NCI-H2081 (cell line): Measurements from ENCODE around the gene CEP192.

ENCODE experiments used
- DNase-seq, 2 experiments: peaks; one replicate each; lab custom pipeline; 2025; lab: John Stamatoyannopoulos, UW

Gene CEP192

GRCh38 chr18:13147130-13147529 is 156.0 kb downstream of the CEP192 start:
- peak; percentile 78 to 92 for DNase-seq

GRCh38 chr18:13151656-13152055 is 160.5 kb downstream of the CEP192 start:
- DNase-seq = no peak

DNA sequence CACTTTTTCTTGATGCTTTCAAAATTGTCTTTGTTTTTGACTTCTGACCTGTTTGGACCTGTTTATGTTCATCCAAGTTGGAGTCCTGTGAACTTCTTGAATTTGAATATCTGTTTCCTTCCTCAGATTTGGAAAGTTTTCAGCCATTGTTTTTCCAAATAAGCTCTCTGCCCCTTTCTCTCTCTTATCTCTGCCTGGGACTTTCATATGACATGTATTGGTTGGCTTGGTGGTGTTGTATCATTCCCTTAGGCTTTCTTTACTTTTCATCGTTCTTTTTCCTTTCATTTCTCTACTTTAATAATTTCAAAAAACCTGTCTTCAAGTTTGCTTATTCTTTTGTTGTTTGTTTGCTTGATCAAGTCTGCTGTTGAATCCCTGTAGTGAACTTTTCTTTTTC is 167.3 kb downstream of the CEP192 start:
- no peak for DNase-seq

- DNase-seq = peak; percentile 62 to 73
These were observed 168.4 kb downstream of the CEP192 start for GRCh38 chr18:13159579-13159978.

GRCh38 chr18:13161276-13161899 is 170.2 kb downstream of the CEP192 start:
- no peak for DNase-seq

DNA sequence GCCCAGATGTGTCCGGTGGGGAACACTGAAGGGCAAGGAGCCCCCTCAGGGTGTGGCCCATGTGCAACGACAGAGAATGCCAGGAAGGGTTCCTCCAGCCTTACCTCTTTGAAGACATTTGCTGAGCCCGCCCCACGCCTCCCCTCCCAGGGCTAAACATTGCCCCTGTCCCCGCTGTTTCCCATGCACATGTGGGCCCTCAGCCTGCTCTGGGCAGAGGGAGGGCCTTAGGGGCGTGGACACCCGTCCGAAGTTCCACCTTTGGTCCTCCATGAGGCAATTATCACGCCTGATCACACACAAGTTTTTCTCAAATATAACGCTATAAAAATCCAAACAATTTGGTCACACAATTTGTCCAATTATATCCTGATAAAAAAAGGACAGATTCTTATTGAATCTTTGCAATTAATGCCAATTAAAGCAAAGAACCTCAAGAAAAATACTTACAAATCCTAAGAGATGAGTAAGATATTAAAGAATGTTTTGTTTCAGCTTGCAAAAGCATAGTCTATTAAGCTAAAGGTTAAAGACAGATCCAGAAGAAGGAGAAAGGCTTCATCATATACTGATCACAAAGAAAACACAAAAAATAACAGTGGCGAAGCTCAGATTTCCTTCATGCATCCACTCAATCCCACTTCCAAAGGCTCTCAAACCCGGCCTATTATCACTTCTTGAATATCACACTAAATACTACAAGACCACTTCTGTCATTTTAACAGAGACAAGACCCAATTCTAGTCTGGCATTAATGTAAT is 172.2 kb downstream of the CEP192 start:
- no peak for DNase-seq

DNA sequence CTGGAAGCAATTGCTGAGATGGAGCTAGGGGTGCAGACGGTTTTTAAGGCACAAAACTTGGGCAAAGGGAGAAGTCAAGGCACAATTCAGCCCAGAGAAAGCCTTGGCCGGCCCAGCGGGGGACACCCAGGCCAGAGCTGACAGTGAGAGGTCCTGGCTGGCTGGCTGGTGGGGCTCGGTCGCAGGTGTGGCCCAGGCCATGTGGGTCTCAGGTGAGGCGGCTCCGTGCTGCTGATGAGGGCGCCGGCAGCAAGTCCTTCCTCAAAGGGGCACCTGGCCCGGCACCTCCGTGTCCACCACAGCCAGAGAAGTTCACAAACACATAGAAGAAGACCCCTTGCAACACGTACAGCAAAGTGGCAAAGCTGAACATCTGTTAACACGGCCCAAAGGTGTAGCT is 173.2 kb downstream of the CEP192 start:
- no peak for DNase-seq

DNA sequence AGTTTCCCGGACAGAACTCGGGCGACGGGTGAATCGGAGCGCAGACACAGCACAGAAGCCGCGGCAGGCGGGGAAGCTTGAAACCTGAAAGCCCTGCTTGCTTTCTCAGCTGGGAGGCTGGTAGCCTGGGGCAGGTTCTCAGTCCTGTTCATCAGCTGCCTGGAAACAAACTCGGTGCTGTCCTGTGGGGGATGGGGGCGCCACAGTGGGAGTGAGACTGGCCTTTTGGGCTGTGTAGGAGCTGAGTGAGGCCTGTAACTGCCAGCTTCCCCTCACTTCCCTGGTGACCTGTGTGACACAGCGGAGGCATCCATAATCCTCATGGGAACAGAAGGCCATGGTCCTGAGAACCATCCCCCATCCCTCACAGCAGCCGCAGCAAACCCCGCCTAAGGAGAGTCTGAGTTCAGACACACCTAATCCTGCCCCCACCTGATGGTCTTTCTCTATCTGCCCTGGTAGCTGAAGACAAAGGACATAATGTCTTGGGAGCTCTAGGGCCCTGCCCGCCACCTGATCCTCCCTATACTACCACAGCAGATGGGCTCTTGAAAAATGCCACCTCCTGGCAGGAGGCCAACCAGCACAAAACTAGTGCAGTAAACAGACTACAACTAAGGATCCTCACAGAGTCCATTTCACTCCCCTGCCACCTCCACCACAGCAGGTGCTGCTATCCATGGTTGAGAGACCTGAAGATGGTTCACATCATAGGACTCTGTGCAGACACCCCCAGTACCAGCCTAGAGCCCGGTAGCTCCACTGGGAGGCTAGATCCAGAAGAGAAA is 174.7 kb downstream of the CEP192 start:
- DNase-seq = no peak

DNA sequence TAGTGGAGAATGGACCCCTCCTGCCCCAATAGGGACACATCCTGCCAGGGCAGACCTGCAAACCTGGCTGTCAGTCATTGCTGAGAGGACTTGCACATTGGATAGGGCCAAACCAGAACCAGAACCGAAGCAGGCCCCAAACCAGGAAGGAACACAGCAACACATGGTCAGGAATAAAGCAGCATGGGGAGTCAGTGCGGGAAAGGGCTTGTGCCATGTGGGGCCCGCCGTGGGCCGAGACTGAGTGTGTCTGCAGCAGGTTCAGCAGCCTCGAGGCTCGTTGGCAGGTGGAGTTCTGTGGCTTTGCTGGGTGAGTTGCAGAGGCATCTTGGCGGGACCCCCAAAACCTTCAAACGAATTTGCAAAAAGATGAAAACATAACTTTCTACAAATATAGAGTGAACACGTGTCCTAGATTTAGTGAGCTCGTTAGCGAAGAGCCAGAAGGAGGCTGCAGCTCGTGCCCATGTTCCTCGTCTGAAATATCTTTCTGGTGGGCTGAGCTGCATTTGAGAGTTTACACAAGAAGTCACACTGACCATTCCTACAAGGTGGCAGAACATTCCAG is 182.5 kb downstream of the CEP192 start:
- DNase-seq = no peak
